ENCODE measurements around the gene SEC63. TPM values are rescaled to one million over a fixed set of nuclear protein-coding genes. Genes with fewer than 3 reads are reported as not detected.
"Not testable (repeated sequence)": the region's sequence is repeated elsewhere in the genome, so short reads cannot be mapped to it uniquely, and the experiment has no call there.

The SEC63 gene
- total RNA-seq, 4 donors from 2014 or later, result 24.2 to 44.9 (median 37.2) TPM

DNA sequence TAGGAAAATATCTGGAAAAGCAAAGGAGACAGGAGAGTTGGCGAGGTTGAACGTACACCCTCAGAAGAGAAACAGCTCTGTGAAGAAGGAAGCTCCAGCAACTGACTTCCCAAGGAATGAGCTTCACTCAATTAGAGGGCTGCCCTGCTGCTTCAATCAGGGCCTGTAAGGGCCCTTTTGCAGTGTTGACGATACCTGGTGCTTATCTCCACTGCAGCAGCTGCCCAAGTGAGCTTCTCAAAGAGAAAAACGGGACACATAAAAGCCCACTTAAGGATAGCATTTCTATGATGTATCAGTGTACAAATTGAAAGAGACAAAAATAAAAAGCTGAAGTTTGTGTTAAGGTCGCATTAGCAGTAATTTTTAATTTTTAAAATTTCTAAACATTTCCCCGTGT, 16.4 kb downstream of the SEC63 start:
- H3K27ac ChIP-seq (replicated peaks in 1 of 4), result no peak overlapping the region
- no peaks in the 10 kb centered on the region for H3K9me3 ChIP-seq
- 77% methylated on average over 6 of the region's 6 CpGs for WGBS
- H3K4me1 ChIP-seq, result peaks cover 6 to 49% (median 41%) of the 10 kb centered on the region in 4 donors
- no peak for DNase-seq (ENCODE audit: extremely low spot score)
- TF ChIP-seq POLR2A (IDR thresholded peaks at IDR 0.05; ENCODE audit: low read depth), result no peak
- TF ChIP-seq, protein P1, sequence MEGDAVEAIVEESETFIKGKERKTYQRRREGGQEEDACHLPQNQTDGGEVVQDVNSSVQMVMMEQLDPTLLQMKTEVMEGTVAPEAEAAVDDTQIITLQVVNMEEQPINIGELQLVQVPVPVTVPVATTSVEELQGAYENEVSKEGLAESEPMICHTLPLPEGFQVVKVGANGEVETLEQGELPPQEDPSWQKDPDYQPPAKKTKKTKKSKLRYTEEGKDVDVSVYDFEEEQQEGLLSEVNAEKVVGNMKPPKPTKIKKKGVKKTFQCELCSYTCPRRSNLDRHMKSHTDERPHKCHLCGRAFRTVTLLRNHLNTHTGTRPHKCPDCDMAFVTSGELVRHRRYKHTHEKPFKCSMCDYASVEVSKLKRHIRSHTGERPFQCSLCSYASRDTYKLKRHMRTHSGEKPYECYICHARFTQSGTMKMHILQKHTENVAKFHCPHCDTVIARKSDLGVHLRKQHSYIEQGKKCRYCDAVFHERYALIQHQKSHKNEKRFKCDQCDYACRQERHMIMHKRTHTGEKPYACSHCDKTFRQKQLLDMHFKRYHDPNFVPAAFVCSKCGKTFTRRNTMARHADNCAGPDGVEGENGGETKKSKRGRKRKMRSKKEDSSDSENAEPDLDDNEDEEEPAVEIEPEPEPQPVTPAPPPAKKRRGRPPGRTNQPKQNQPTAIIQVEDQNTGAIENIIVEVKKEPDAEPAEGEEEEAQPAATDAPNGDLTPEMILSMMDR (IDR thresholded peaks at IDR 0.05), result no peak
- TF ChIP-seq POLR2AphosphoS5 (IDR thresholded peaks at IDR 0.05), result no peak
- TF ChIP-seq EP300 (IDR thresholded peaks at IDR 0.05), result no peak
- intact Hi-C loops (cut with DNase I), result no loop called here
- H3K27me3 ChIP-seq, result no peaks in the 10 kb centered on the region
- H3K4me3 ChIP-seq, result no peak overlapping the region
- H3K36me3 ChIP-seq, result no peaks in the 10 kb centered on the region

DNA sequence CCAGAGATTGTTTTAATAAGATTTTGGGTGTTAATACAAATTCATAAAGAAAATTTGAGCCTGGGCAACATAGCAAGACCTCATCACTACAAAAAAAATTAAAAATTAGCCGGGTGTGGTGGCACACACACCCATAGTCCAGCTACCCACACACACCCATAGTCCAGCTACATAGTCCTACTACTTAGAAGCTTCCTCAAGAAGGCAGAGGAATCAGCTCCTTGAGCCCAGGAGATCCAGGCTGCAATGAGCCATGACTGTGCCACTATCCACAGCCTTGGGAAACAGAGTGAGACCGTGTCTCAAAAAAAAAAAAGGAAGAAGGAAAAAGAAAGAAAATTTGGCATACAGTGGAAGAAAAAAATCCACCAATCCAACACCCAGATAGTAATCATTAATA, 16.8 kb downstream of the SEC63 start:
- Histone ChIP-seq H3K36me3 (no peaks in the 10 kb centered on the region), H3K4me3 (no peak overlapping the region), H3K27ac (replicated peaks in 1 of 4) (no peak overlapping the region), H3K4me1 (peaks cover 6 to 51% (median 41%) of the 10 kb centered on the region in 4 donors), H3K9me3 (no peaks in the 10 kb centered on the region), H3K27me3 (no peaks in the 10 kb centered on the region)
- TF ChIP-seq POLR2AphosphoS5 (IDR thresholded peaks at IDR 0.05), result no peak
- TF ChIP-seq EP300 (IDR thresholded peaks at IDR 0.05), result no peak
- TF ChIP-seq, protein P1 (IDR thresholded peaks at IDR 0.05), result no peak
- no peak for TF ChIP-seq POLR2A (IDR thresholded peaks at IDR 0.05; ENCODE audit: low read depth)
- no peak for DNase-seq (ENCODE audit: extremely low spot score)
- WGBS, result 90% methylated on average over 2 of the region's 2 CpGs
- intact Hi-C loops (cut with DNase I), result no loop called here

GRCh38 chr6:107936910-107937292, 21.1 kb downstream of the SEC63 start:
- H3K36me3 ChIP-seq; H3K4me3 ChIP-seq; intact Hi-C loops (cut with DNase I); H3K27ac ChIP-seq (replicated peaks in 1 of 4); H3K27me3 ChIP-seq; DNase-seq (ENCODE audit: extremely low spot score); H3K9me3 ChIP-seq: not testable (repeated sequence)
- 98% methylated on average over 5 of the region's 5 CpGs for WGBS
- peaks cover 6 to 25% (median 21%) of the 10 kb centered on the region in 4 donors for H3K4me1 ChIP-seq

DNA sequence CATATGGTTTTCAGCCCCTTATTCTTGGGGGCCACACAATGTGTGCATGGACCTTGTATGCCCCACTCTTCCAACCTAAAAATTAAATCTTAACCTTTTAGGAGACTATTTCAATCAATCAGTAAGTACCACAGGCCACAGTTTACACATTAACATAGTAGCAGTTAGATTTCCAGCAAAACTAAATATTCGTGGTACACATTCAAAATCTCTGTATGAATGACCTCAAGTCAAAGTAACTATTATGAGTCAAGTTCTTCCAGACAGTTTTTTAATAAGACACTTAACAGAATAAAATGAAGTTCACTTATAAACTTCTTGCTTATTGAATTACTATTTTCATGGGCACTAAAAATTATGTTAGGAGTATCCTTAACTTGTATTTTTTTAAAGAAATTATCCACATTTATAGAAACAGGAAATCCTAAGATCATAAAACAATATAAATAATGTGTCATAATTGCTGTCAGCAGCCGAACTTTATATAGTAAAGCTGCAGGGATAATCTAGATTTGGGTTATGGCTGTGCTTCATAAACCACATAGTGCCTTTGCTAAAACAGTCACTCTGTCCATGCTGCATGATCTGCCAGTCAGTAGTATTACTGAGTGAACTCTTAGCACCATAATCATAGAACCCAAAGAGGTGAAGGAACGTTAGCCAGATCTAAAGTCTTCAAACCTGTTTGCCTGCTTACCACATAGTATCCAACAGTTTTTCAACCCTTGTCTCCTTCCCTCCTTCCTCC, 21.7 kb downstream of the SEC63 start:
- 60% methylated on average over 3 of the region's 3 CpGs for WGBS
- TF ChIP-seq POLR2A (IDR thresholded peaks at IDR 0.05; ENCODE audit: low read depth), result no peak
- TF ChIP-seq, protein P1 (IDR thresholded peaks at IDR 0.05), result no peak
- TF ChIP-seq POLR2AphosphoS5 (IDR thresholded peaks at IDR 0.05), result no peak
- TF ChIP-seq EP300 (IDR thresholded peaks at IDR 0.05), result no peak

GRCh38 chr6:107934229-107934628, 23.8 kb downstream of the SEC63 start:
- H3K27me3 ChIP-seq; H3K9me3 ChIP-seq; H3K27ac ChIP-seq (replicated peaks in 1 of 4); H3K36me3 ChIP-seq; H3K4me1 ChIP-seq; DNase-seq (ENCODE audit: extremely low spot score); intact Hi-C loops (cut with DNase I); H3K4me3 ChIP-seq: not testable (repeated sequence)
- WGBS, result 91% methylated on average over 21 of the region's 35 CpGs

More for the DNA sequence above, 21.7 kb downstream of the SEC63 start:
- Histone ChIP-seq H3K36me3 (no peaks in the 10 kb centered on the region), H3K4me1 (peaks cover 0 to 20% (median 15%) of the 10 kb centered on the region in 4 donors), H3K4me3 (no peak overlapping the region), H3K27ac (replicated peaks in 1 of 4) (no peak overlapping the region), H3K9me3 (no peaks in the 10 kb centered on the region), H3K27me3 (no peaks in the 10 kb centered on the region)
- intact Hi-C loops (cut with DNase I), result no loop called here
- DNase-seq (ENCODE audit: extremely low spot score), result no peak

GRCh38 chr6:107932580-107932979, 25.4 kb downstream of the SEC63 start:
- H3K4me1 ChIP-seq, result peaks cover 0 to 4% (median 0%) of the 10 kb centered on the region in 4 donors
- peaks cover 0 to 12% (median 0%) of the 10 kb centered on the region in 4 donors for H3K36me3 ChIP-seq
- H3K27me3 ChIP-seq, result no peaks in the 10 kb centered on the region
- no peak overlapping the region for H3K4me3 ChIP-seq
- TF ChIP-seq POLR2AphosphoS5 (IDR thresholded peaks at IDR 0.05), result no peak
- no peak for TF ChIP-seq POLR2A (IDR thresholded peaks at IDR 0.05; ENCODE audit: low read depth)
- TF ChIP-seq, protein P1 (IDR thresholded peaks at IDR 0.05), result no peak
- 96% methylated on average over 3 of the region's 3 CpGs for WGBS
- H3K27ac ChIP-seq (replicated peaks in 1 of 4), result no peak overlapping the region
- intact Hi-C loops (cut with DNase I), result no loop called here
- H3K9me3 ChIP-seq, result no peaks in the 10 kb centered on the region
- no peak for DNase-seq (ENCODE audit: extremely low spot score)

Data from esophagus muscularis mucosa (tissue), 4 donors.